Astrocyte of the spinal cord (primary cell): ENCODE data around the gene VAMP7.

ENCODE experiments used
- DNase-seq: peaks from one replicate; pipeline ENCODE4 v3.0.0; 2011; ENCODE audit warnings: low read depth, low spot score
- H3K4me3 ChIP-seq: 2 replicates; pipeline ENCODE4 v1.5.1; 2011; ENCODE audit warnings: low read depth, mild to moderate bottlenecking, low read length, moderate library complexity
- in situ Hi-C: cut with HindIII; loops from 2 replicates; pipeline ENCODE4 v1.10.0; 2017; ENCODE audit warnings: low sequenced_read_pairs
- TF ChIP-seq, protein P1 (sequence below): IDR thresholded peaks from 2 replicates; pipeline ENCODE4 v1.5.1; 2012; ENCODE audit warnings: low read depth, mild to moderate bottlenecking, low read length, inconsistent platforms

Gene VAMP7

DNA sequence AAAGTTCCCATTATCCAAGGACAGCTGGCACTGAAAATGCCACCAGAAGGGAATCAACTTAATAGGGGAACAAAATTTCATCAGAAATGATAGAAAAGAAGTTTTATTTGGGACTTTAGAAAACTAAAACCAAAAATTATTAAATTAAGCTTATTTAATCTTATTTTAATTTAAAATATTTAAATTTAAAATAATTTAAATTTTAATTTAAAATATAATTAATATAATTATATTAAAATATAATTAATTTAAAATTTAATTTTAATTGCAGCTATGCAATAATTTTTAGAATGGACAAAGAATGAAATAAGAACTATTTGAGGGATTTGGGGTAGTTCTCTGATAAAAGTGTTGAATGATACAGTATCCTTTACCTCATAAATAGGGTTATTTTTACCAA is 10.2 kb upstream of the VAMP7 start:
- TF ChIP-seq, protein P1, sequence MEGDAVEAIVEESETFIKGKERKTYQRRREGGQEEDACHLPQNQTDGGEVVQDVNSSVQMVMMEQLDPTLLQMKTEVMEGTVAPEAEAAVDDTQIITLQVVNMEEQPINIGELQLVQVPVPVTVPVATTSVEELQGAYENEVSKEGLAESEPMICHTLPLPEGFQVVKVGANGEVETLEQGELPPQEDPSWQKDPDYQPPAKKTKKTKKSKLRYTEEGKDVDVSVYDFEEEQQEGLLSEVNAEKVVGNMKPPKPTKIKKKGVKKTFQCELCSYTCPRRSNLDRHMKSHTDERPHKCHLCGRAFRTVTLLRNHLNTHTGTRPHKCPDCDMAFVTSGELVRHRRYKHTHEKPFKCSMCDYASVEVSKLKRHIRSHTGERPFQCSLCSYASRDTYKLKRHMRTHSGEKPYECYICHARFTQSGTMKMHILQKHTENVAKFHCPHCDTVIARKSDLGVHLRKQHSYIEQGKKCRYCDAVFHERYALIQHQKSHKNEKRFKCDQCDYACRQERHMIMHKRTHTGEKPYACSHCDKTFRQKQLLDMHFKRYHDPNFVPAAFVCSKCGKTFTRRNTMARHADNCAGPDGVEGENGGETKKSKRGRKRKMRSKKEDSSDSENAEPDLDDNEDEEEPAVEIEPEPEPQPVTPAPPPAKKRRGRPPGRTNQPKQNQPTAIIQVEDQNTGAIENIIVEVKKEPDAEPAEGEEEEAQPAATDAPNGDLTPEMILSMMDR, result no peak
- DNase-seq, result no peak
- no peak overlapping the region for H3K4me3 ChIP-seq
- in situ Hi-C loops, result no loop called here

DNA sequence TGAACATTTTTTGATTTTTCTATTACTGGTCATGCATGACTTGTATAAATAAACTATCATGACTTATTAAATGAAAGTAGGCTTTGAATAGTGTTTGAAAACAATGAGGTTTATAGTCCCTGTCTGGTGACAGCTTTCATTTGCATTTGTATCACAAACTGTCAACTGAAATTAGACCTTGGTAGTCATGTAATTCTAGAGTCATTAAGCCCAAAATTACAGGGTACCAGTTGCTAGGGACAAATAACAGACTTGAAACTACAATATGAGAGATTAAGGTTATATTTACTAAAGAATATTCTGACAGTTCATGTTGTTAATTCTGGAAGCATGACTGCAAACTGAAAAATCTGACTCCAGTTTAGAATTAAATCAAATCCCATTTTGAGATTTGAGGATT is 9.2 kb upstream of the VAMP7 start:
- in situ Hi-C loops, result no loop called here
- DNase-seq, result no peak
- no peak overlapping the region for H3K4me3 ChIP-seq
- TF ChIP-seq, protein P1, result no peak

DNA sequence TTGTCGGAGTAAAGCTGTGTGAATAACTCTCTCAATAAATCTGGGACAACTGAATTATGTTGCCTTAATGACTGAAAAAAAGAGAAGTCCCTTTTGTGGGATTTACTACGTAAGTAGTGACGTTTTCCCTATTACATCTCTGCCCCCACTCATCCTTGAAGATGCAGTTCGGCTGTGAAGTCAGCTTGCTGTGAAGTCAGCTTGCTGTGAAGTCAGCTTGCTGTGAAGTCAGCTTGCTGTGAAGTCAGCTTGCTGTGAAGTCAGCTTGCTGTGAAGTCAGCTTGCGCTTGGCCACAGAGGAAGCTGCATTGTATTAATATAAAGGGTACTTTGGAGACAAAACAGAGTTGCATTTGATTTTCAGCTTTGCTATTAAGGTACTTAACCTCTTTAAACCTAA is 8.0 kb upstream of the VAMP7 start:
- in situ Hi-C loops, result no loop called here
- TF ChIP-seq, protein P1, result no peak
- DNase-seq, result no peak
- no peak overlapping the region for H3K4me3 ChIP-seq

DNA sequence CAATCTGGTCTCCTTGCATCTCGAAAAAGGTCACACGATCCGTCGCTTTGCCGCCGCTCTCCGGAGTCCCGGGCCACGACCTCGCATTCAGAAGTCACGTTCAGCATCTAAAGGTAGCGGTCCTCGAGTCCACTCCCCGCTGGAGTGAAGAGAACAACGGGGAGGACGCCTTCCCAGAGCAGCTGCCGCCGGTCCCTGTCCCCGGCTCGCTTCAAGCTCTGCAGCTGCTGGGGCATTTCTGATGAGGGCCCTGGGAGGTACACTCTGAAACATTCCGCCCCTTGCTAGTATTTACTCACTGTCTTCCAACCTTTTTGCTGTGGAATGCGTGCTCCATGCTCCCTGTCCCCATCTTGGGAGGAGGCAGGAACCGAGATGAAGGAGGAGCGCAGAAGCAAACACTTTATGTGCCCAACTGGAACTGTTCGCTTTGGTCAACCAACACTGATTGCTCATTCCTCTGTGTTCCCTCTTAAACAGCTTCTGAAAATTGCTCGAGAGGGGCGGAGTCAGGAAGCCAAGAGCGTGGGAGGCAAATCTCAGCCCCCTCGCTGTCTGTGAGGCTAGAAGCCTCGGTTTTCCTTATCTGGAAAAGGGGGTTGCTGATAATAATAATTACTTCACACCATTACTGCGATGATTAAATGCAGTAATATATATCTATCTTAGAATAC is 6.4 kb upstream of the VAMP7 start:
- no peak for DNase-seq

DNA sequence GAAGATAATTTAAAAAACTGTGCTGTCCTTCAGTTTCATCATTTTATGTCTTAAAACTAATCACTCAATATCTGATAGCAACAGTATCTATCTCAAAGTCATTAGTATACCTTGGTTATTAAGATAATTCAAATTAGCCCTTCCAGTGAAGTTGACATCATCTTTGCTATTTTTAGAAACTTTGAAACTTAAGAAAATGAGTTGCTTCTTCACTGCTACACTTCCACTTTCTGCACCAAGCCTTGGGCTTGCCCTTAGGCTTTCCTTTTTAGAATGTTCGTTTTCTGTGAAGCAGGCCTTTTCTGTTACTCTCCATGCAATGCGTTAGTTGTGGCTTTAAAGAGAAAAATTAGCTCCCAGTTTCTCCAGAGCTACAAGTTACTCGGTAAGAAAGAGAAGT is 4.4 kb upstream of the VAMP7 start:
- in situ Hi-C loops, result no loop called here
- TF ChIP-seq, protein P1, result no peak
- DNase-seq, result no peak
- no peak overlapping the region for H3K4me3 ChIP-seq

More for the DNA sequence above, 6.4 kb upstream of the VAMP7 start:
- in situ Hi-C loops, result no loop called here
- TF ChIP-seq, protein P1, result no peak
- peak overlapping the region; percentile 10 for H3K4me3 ChIP-seq

DNA sequence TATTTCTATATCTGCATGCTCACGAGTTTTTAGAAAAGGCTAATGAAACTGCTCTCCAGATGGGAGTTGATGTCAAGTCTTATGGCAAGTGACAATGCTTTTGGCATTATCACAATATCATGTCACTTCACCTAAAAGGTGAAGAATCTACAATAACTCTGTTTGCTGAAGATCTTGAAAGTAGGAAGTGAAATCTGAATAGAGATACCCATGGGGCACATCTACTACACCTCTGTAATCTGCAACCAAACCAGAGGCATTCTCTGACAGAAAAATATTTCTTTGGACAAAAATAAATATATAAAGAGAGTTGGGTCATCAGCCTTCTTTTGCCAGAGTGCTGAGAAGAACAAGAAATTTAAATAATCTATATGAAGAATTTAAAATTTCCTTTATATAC is 3.9 kb upstream of the VAMP7 start:
- no peak overlapping the region for H3K4me3 ChIP-seq
- TF ChIP-seq, protein P1, result no peak
- in situ Hi-C loops, result no loop called here
- DNase-seq, result no peak
